Thoracic aorta (tissue), 2 donors: Measurements from ENCODE around the gene P2RY12. TPM values are rescaled to one million over a fixed set of nuclear protein-coding genes. Genes with fewer than 3 reads are reported as not detected.

Source experiments
- ATAC-seq: fragments of 150-250 bp; one replicate; pipeline ENCODE4 v1.8.0; 2017; ENCODE audit warnings: low read depth; ENCODE audit not compliant: insufficient number of reproducible peaks, low FRiP score
- DNase-seq: peaks from one replicate; pipeline ENCODE4 v3.0.0-alpha.2; 2020; ENCODE audit warnings: low spot score
- H3K27ac ChIP-seq, 2 donors: fragments of 200-600 bp; sonication (generic); 1 replicate in 1 of 2; 2 replicates in 1 of 2; pipeline ENCODE4 v1.5.1; 2016; ENCODE audit warnings: mild to moderate bottlenecking in 2 of 2, moderate library complexity in 2 of 2
- H3K27me3 ChIP-seq: fragments of 200-600 bp; sonication (generic); replicated peaks from 2 replicates; pipeline ENCODE4 v1.6.0; 2016; ENCODE audit warnings: mild to moderate bottlenecking; ENCODE audit not compliant: insufficient read depth
- H3K36me3 ChIP-seq: fragments of 200-600 bp; sonication (generic); one replicate; pipeline ENCODE4 v1.5.1; 2016
- H3K4me1 ChIP-seq, 2 donors: fragments of 200-600 bp; sonication (generic); 1 replicate in 1 of 2; 2 replicates in 1 of 2; pipeline versions ENCODE4 v1.5.1 to v1.6.0; 2016; ENCODE audit warnings: low read depth in 2 of 2, mild to moderate bottlenecking in 1 of 2; ENCODE audit not compliant: control insufficient read depth in 1 of 2
- H3K4me3 ChIP-seq: fragments of 200-600 bp; sonication (generic); 2 replicates; pipeline ENCODE4 v1.5.1; 2016; ENCODE audit warnings: mild to moderate bottlenecking
- H3K9me3 ChIP-seq: fragments of 200-600 bp; sonication (generic); 2 replicates; pipeline ENCODE4 v1.5.1; 2016
- CTCF ChIP-seq: fragments of 200-600 bp; sonication (generic); IDR thresholded peaks from one replicate; pipeline ENCODE4 v1.5.1; 2019; ENCODE audit warnings: antibody characterized with exemption
- total RNA-seq, 2 donors: library from RNA; depleted of rRNA; stranded (reverse); fragments of >200 nt; gene quantifications; one replicate each; pipeline versions ENCODE4 v1.1.0 to v1.2.3, GENCODE V29; 2016

P2RY12 gene
- 10 to 100 TPM in 1 of 2 donors, 1 to 10 TPM in 1; 2.2 to 10.7 TPM for total RNA-seq

- TF ChIP-seq CTCF: no peak
- H3K4me1 ChIP-seq: no peaks in the 10 kb centered on the region
- H3K36me3 ChIP-seq: no peaks in the 10 kb centered on the region
- ATAC-seq: no peak
- no peak within 1 kb of the TSS for H3K27ac ChIP-seq
- no peaks in the 10 kb centered on the region for H3K9me3 ChIP-seq
- H3K27me3 ChIP-seq: no peaks in the 10 kb centered on the region
- DNase-seq: no peak
- H3K4me3 ChIP-seq: peak within 1 kb of the TSS; percentile 48
Observed at GRCh38 chr3:151384741-151385174, at the start of gene P2RY12. P2RY12 (minus strand) TSS chr3:151384753; CDS start chr3:151338845, 45,908 bp downstream.

- no peak for TF ChIP-seq CTCF
Observed at GRCh38 chr3:151432616-151433372, 48.2 kb upstream of the P2RY12 start.

GRCh38 chr3:151431940-151432339, 47.4 kb upstream of the P2RY12 start:
- no peak for TF ChIP-seq CTCF
- ATAC-seq (no peak), DNase-seq (no peak)
- Histone ChIP-seq H3K4me3 (no peak overlapping the region), H3K36me3 (no peaks in the 10 kb centered on the region), H3K9me3 (no peaks in the 10 kb centered on the region), H3K27ac (no peak overlapping the region), H3K4me1 (peaks cover 0 to 10% of the 10 kb centered on the region in 2 donors), H3K27me3 (no peaks in the 10 kb centered on the region)

More at GRCh38 chr3:151432616-151433372, 48.2 kb upstream of the P2RY12 start:
- Histone ChIP-seq H3K27ac (no peak overlapping the region), H3K9me3 (no peaks in the 10 kb centered on the region), H3K27me3 (no peaks in the 10 kb centered on the region), H3K4me3 (no peak overlapping the region), H3K36me3 (no peaks in the 10 kb centered on the region), H3K4me1 (peaks cover 0 to 10% of the 10 kb centered on the region in 2 donors)
- DNase-seq (no peak), ATAC-seq (no peak)

- TF ChIP-seq CTCF: no peak
- no peak for DNase-seq
- H3K27ac ChIP-seq: no peak overlapping the region
- H3K36me3 ChIP-seq: no peaks in the 10 kb centered on the region
- H3K4me1 ChIP-seq: peaks cover 0 to 10% of the 10 kb centered on the region in 2 donors
- H3K9me3 ChIP-seq: no peaks in the 10 kb centered on the region
- H3K27me3 ChIP-seq: no peaks in the 10 kb centered on the region
- ATAC-seq: no peak
- H3K4me3 ChIP-seq: no peak overlapping the region
Observed at GRCh38 chr3:151430821-151431484, 46.4 kb upstream of the P2RY12 start.

GRCh38 chr3:151428386-151428785, 43.8 kb upstream of the P2RY12 start:
- H3K9me3 ChIP-seq: no peaks in the 10 kb centered on the region
- ATAC-seq: no peak
- H3K27me3 ChIP-seq: no peaks in the 10 kb centered on the region
- H3K4me1 ChIP-seq: no peaks in the 10 kb centered on the region
- H3K27ac ChIP-seq: no peak overlapping the region
- no peaks in the 10 kb centered on the region for H3K36me3 ChIP-seq
- no peak for DNase-seq
- no peak overlapping the region for H3K4me3 ChIP-seq
- no peak for TF ChIP-seq CTCF
